Liver (tissue), 3 donors: ENCODE data around the gene LRIG1.

ENCODE experiments used
- EGR1 ChIP-seq, 2 donors: IDR thresholded peaks; 2 replicates each; pipeline ENCODE4 v1.6.1; 2016 to 2018; ENCODE audit warnings: antibody characterized with exemption in 2 of 2, low read depth in 2 of 2
- FOXA1 ChIP-seq: IDR thresholded peaks from 2 replicates; pipeline ENCODE4 v1.6.1; 2016; ENCODE audit warnings: antibody characterized with exemption
- GABPA ChIP-seq, 2 donors: IDR thresholded peaks in 1 of 2; conservative IDR thresholded peaks in 1 of 2; 2 replicates each; pipeline ENCODE4 v1.6.1; 2016; ENCODE audit warnings: antibody characterized with exemption in 2 of 2, mild to moderate bottlenecking in 1 of 2, moderate library complexity in 1 of 2
- HNF4G ChIP-seq: IDR thresholded peaks from 2 replicates; pipeline ENCODE4 v1.6.1; 2016; ENCODE audit warnings: antibody characterized with exemption
- JUND ChIP-seq, 2 donors: IDR thresholded peaks; 2 replicates each; pipeline ENCODE4 v1.6.1; 2016; ENCODE audit warnings: antibody characterized with exemption in 2 of 2
- NR2F2 ChIP-seq: IDR thresholded peaks from 2 replicates; pipeline ENCODE4 v1.6.1; 2016; ENCODE audit warnings: antibody characterized with exemption
- RAD21 ChIP-seq, 2 donors: IDR thresholded peaks; 2 replicates each; pipeline ENCODE4 v1.6.1; 2016; ENCODE audit warnings: antibody characterized with exemption in 2 of 2, mild to moderate bottlenecking in 2 of 2
- TF ChIP-seq, protein P1 (sequence below): fragments of 150-350 bp; IDR thresholded peaks from 2 replicates; pipeline ENCODE4 v1.5.1; 2017; ENCODE audit warnings: improper control_type of control experiment, low read depth, low read length; ENCODE audit not compliant: missing input control
- TF ChIP-seq, protein P2 (sequence below): IDR thresholded peaks from 2 replicates; pipeline ENCODE4 v1.6.1; 2016; ENCODE audit warnings: antibody characterized with exemption
- TF ChIP-seq, protein P3 (sequence below): IDR thresholded peaks from 2 replicates; pipeline ENCODE4 v1.6.1; 2016; ENCODE audit warnings: antibody characterized with exemption
- TF ChIP-seq, protein P4 (sequence below): IDR thresholded peaks from 2 replicates; pipeline ENCODE4 v1.6.1; 2016; ENCODE audit warnings: antibody characterized with exemption, mild to moderate bottlenecking
- donor health status: healthy.
- donor health status: healthy.

DNA sequence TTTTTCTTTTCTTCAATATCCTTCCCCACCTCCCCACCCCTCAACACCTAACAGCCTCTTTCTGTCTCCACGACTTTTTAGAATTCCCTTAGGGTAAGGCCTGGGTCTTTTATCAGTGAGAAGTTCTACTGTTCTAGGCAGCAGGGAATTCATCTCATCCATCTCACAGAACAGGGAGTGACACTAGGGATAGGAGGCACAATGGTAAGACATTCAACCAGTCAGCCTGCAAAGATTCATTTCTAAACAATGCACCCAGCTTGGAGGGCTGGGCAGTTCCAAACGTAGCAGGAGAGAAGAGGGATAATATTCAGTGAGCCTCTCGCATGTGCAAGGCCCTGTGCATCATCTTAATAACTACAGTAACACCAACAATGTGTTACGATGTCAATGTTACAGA is 43.6 kb downstream of the LRIG1 start:
- TF ChIP-seq RAD21 (IDR thresholded peaks at IDR 0.05) (no peak), NR2F2 (no peak), HNF4G (no peak), FOXA1 (no peak), EGR1 (IDR thresholded peaks at IDR 0.05; ENCODE audit: low read depth in 2 of 2) (no peak), JUND (IDR thresholded peaks at IDR 0.05) (no peak), GABPA (IDR thresholded peaks at IDR 0.05 in 1 of 2, conservative IDR thresholded peaks at IDR 0.05 in 1 of 2) (no peak)
- TF ChIP-seq, protein P1, sequence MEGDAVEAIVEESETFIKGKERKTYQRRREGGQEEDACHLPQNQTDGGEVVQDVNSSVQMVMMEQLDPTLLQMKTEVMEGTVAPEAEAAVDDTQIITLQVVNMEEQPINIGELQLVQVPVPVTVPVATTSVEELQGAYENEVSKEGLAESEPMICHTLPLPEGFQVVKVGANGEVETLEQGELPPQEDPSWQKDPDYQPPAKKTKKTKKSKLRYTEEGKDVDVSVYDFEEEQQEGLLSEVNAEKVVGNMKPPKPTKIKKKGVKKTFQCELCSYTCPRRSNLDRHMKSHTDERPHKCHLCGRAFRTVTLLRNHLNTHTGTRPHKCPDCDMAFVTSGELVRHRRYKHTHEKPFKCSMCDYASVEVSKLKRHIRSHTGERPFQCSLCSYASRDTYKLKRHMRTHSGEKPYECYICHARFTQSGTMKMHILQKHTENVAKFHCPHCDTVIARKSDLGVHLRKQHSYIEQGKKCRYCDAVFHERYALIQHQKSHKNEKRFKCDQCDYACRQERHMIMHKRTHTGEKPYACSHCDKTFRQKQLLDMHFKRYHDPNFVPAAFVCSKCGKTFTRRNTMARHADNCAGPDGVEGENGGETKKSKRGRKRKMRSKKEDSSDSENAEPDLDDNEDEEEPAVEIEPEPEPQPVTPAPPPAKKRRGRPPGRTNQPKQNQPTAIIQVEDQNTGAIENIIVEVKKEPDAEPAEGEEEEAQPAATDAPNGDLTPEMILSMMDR = no peak
- TF ChIP-seq, protein P2, sequence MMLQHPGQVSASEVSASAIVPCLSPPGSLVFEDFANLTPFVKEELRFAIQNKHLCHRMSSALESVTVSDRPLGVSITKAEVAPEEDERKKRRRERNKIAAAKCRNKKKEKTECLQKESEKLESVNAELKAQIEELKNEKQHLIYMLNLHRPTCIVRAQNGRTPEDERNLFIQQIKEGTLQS = no peak
- TF ChIP-seq, protein P3, sequence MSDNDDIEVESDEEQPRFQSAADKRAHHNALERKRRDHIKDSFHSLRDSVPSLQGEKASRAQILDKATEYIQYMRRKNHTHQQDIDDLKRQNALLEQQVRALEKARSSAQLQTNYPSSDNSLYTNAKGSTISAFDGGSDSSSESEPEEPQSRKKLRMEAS = no peak
- TF ChIP-seq, protein P4, sequence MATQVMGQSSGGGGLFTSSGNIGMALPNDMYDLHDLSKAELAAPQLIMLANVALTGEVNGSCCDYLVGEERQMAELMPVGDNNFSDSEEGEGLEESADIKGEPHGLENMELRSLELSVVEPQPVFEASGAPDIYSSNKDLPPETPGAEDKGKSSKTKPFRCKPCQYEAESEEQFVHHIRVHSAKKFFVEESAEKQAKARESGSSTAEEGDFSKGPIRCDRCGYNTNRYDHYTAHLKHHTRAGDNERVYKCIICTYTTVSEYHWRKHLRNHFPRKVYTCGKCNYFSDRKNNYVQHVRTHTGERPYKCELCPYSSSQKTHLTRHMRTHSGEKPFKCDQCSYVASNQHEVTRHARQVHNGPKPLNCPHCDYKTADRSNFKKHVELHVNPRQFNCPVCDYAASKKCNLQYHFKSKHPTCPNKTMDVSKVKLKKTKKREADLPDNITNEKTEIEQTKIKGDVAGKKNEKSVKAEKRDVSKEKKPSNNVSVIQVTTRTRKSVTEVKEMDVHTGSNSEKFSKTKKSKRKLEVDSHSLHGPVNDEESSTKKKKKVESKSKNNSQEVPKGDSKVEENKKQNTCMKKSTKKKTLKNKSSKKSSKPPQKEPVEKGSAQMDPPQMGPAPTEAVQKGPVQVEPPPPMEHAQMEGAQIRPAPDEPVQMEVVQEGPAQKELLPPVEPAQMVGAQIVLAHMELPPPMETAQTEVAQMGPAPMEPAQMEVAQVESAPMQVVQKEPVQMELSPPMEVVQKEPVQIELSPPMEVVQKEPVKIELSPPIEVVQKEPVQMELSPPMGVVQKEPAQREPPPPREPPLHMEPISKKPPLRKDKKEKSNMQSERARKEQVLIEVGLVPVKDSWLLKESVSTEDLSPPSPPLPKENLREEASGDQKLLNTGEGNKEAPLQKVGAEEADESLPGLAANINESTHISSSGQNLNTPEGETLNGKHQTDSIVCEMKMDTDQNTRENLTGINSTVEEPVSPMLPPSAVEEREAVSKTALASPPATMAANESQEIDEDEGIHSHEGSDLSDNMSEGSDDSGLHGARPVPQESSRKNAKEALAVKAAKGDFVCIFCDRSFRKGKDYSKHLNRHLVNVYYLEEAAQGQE = no peak
